BE2C (cell line): ENCODE results near the gene FOXD2. TPM values are rescaled to one million over a fixed set of nuclear protein-coding genes. Genes with fewer than 3 reads are reported as not detected.

ENCODE experiments used
- DNase-seq: peaks from one replicate; pipeline ENCODE4 v3.0.0-alpha.2; 2020
- H3K27me3 ChIP-seq: fragments of 250-450 bp; sonication (Bioruptor Pico); 2 replicates; pipeline ENCODE4 v1.5.1; 2020; ENCODE audit warnings: mild to moderate bottlenecking
- H3K36me3 ChIP-seq: fragments of 250-450 bp; sonication (Bioruptor Pico); 2 replicates; pipeline ENCODE4 v1.5.1; 2020; ENCODE audit warnings: mild to moderate bottlenecking
- H3K4me1 ChIP-seq: fragments of 250-450 bp; sonication (Bioruptor Pico); 2 replicates; pipeline ENCODE4 v1.5.1; 2020
- H3K4me3 ChIP-seq: 2 replicates; pipeline ENCODE4 v1.5.1; 2011; ENCODE audit warnings: low read depth, low read length
- H3K9me3 ChIP-seq: fragments of 250-450 bp; sonication (Bioruptor Pico); 2 replicates; pipeline ENCODE4 v1.5.1; 2020
- CTCF ChIP-seq: IDR thresholded peaks from 2 replicates; pipeline ENCODE4 v1.5.1; 2012; ENCODE audit warnings: mild to moderate bottlenecking, low read depth, low read length
- polyA plus RNA-seq: library from polyadenylated mRNA; unstranded; fragments of >200 nt; gene quantifications from one replicate; pipeline ENCODE4 v1.2.1, GENCODE V29; 2012; ENCODE audit warnings: low read depth, missing spikeins; ENCODE audit not compliant: insufficient read length, insufficient read depth

Gene FOXD2
- polyA plus RNA-seq = not detected

DNA sequence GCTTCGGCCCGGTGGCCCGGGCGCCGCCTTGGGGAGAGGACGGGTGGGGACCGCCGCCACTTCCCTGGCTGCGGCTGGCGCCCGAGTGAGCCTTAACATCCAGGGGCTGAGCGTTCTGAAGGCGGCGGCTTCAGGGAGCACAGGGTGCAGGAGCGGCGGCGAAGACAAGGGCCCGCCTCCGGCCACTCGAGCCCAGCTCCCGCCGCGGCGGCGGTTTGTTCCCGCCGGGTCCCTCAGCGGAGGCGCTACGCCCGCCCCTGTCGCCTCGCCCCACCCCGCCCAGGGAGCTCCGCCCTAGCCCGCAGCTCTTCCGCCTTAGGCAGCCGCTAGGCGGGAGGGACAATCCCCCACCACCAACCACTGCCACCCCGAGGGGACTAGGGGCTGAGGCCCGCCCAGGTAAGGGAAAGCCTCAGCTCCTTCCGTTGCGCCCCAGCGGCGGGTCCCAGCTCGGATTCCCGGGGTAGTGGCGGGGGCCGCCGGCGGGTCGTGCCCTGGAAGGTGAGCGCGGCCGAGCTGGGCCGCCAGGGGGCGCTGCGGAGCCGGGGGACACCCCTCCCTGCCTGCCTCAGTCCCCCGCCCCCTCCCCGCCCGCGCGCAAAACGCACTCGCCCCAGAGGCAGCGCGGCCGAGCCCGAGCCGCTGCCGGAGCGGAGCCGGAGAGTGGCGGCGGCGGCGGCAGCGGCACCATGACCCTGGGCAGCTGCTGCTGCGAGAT, at the start of gene FOXD2:
Gene FOXD2, plus strand, starts transcription at position 598 of the 718 bp plus-strand sequence. Its CDS starts 92 bp downstream, at position 690.
- Histone ChIP-seq H3K9me3 (no peaks in the 10 kb centered on the region), H3K27me3 (peaks cover 93% of the 10 kb centered on the region), H3K4me3 (peak within 1 kb of the TSS; percentile 51), H3K36me3 (no peaks in the 10 kb centered on the region), H3K4me1 (no peaks in the 10 kb centered on the region)
- peak; percentile 78 for DNase-seq
- TF ChIP-seq CTCF = peak; percentile 52

DNA sequence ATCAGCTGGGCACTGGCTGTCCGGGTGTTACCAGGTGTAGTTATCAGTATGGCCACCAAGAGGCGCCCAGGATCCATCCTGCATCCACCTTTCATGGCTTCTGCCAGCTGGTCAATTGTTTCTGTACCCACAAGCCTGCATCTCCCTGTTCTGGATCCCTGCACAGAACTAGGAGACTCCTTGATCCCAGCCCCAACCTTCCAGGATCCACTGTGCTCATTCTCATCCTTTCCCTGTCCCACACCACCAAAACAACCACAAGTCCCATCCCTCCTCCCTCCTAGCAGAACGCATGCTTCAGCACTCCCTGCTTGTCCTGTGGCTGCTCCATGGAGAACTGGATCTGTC, 49.0 kb upstream of the FOXD2 start:
- H3K9me3 ChIP-seq = no peaks in the 10 kb centered on the region
- H3K4me1 ChIP-seq = no peaks in the 10 kb centered on the region
- H3K36me3 ChIP-seq = no peaks in the 10 kb centered on the region
- H3K4me3 ChIP-seq = no peak overlapping the region
- H3K27me3 ChIP-seq = no peaks in the 10 kb centered on the region
- TF ChIP-seq CTCF = peak; percentile 64
- DNase-seq = peak; percentile 55

DNA sequence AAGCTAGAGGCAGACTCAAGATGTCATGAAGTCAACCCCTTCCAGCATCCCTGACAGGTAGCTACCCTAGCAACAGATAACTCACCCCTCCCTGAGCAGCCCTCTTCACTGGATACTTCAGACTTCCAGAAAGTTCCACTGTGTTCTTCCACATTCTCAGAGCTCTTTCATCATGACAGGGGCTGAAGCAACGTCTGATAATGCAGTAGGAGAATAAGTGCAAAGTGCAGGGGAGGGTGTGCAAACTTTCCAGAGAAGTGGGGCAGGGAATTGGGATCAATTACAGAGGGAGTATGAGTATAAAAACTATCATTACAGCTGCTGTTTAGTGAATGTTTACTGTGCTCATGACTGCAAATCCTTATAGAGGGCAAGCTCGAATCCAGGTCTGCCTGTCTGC, 48.1 kb upstream of the FOXD2 start:
- H3K27me3 ChIP-seq = no peaks in the 10 kb centered on the region

DNA sequence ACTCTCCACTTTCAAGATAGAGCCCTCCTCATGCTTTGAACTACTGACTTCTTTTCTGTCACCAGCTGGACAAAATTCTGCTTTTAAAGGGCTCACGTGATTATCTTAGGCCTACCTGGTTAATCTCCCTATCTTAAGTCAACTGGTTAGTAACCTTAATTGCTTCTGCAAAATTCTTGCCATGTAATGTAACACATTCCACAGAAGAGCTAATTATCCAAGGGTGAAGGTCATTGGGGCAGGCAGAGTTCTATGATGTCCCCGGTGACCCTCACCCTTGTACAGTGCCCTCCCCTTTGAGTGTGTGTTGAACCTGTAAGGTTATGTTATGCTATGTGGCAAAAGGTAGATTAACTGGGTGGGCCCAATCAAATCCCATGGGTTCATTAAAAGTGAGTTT, 47.0 kb upstream of the FOXD2 start:
- DNase-seq = no peak
- no peak for TF ChIP-seq CTCF
- Histone ChIP-seq H3K27me3 (no peaks in the 10 kb centered on the region), H3K4me3 (no peak overlapping the region), H3K36me3 (no peaks in the 10 kb centered on the region), H3K9me3 (no peaks in the 10 kb centered on the region), H3K4me1 (no peaks in the 10 kb centered on the region)

More for the DNA sequence above, 48.1 kb upstream of the FOXD2 start:
- no peaks in the 10 kb centered on the region for H3K4me1 ChIP-seq
- H3K9me3 ChIP-seq = no peaks in the 10 kb centered on the region
- TF ChIP-seq CTCF = no peak
- no peak for DNase-seq
- no peaks in the 10 kb centered on the region for H3K36me3 ChIP-seq
- H3K4me3 ChIP-seq = no peak overlapping the region

GRCh38 chr1:47393141-47393540, 44.7 kb upstream of the FOXD2 start:
- no peak for TF ChIP-seq CTCF
- H3K4me1 ChIP-seq = no peaks in the 10 kb centered on the region
- H3K4me3 ChIP-seq = no peak overlapping the region
- H3K27me3 ChIP-seq = no peaks in the 10 kb centered on the region
- no peaks in the 10 kb centered on the region for H3K36me3 ChIP-seq
- no peaks in the 10 kb centered on the region for H3K9me3 ChIP-seq
- DNase-seq = no peak

DNA sequence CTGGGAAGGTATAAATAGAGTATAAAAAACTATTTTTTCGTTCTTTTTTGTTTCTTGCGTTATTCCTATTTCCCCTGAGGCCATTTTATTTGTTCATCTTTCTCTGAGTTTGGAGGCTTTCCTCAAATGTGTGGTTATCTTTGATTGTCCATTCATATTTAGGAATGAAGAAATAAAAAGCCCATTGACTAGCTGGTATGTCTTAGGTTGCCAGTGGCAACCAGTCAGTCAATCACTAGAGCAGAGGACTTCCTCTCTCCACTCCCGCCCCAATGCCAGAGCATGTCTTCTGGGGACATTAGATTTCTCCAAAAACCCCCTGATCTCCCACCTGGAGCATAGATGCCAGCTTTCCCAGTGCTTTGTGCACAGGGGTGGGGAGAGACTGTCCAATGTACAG, 42.4 kb upstream of the FOXD2 start:
- no peak for TF ChIP-seq CTCF
- Histone ChIP-seq H3K9me3 (no peaks in the 10 kb centered on the region), H3K36me3 (no peaks in the 10 kb centered on the region), H3K4me1 (no peaks in the 10 kb centered on the region), H3K27me3 (no peaks in the 10 kb centered on the region), H3K4me3 (no peak overlapping the region)
- DNase-seq = no peak
